Measurements from ENCODE around the gene NAE1.

The NAE1 gene

DNA sequence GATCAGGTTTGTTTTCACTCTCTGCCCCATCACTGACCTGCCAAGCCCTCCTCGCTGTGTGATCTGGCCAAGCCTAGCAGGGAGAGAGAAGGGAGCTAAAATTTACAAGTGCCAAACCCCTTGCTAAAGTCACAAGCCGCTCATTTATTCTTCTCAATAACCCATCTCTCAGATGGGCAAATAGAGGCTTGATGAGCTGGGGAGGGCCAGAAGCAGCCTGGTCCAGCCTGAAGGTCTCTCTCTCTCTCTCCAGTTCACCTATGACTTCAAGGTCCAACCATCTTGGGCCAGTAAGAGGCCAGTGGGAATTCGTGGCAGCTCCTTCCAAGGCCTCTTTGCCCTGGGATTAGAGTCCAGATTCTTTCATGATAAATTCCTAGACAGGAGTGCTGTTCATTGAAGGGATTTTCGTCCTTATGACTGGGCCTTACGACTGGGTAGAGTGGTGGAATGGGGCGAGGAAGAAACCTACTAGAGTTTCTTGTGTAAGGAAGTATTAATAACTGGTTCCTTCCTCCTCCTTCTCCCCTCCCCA is 16.8 kb upstream of the NAE1 start:
- DNase-seq (ENCODE audit: extremely low spot score): no peak
- ChIA-PET POLR2A (interaction anchor here (0.9 kb wide), 1 partner anchor 25 kb away, joined by 3 read pairs; no protein-coding TSS in a partner anchor), CTCF (no interaction called here)
- no peak for TF ChIP-seq FOXK2 (IDR thresholded peaks at IDR 0.05)
- TF ChIP-seq FOXM1 (IDR thresholded peaks at IDR 0.05; ENCODE audit: borderline replicate concordance): no peak
- TF ChIP-seq LEF1 (IDR thresholded peaks at IDR 0.05; ENCODE audit: borderline replicate concordance): no peak
- TF ChIP-seq NFRKB (IDR thresholded peaks at IDR 0.05): no peak
- no peak for TF ChIP-seq ZNF384 (IDR thresholded peaks at IDR 0.05)
- no peak for TF ChIP-seq HDGF (IDR thresholded peaks at IDR 0.05; ENCODE audit: borderline replicate concordance)
- TF ChIP-seq ELF4 (IDR thresholded peaks at IDR 0.05): no peak
- no peak for TF ChIP-seq SUZ12 (IDR thresholded peaks at IDR 0.05)
- TF ChIP-seq, protein P1, sequence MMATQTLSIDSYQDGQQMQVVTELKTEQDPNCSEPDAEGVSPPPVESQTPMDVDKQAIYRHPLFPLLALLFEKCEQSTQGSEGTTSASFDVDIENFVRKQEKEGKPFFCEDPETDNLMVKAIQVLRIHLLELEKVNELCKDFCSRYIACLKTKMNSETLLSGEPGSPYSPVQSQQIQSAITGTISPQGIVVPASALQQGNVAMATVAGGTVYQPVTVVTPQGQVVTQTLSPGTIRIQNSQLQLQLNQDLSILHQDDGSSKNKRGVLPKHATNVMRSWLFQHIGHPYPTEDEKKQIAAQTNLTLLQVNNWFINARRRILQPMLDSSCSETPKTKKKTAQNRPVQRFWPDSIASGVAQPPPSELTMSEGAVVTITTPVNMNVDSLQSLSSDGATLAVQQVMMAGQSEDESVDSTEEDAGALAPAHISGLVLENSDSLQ (IDR thresholded peaks at IDR 0.05): no peak
- no peak for TF ChIP-seq SP1 (IDR thresholded peaks at IDR 0.05)
- no peak for TF ChIP-seq L3MBTL2 (conservative IDR thresholded peaks at IDR 0.05)
- TF ChIP-seq ARNT (IDR thresholded peaks at IDR 0.05): no peak
- TF ChIP-seq BHLHE40 (IDR thresholded peaks at IDR 0.05; ENCODE audit: borderline replicate concordance): no peak
- TF ChIP-seq TARDBP (IDR thresholded peaks at IDR 0.05): no peak
- TF ChIP-seq FOXA1 (IDR thresholded peaks at IDR 0.05): no peak
- no peak for TF ChIP-seq CTBP1 (IDR thresholded peaks at IDR 0.05; ENCODE audit: borderline replicate concordance)

DNA sequence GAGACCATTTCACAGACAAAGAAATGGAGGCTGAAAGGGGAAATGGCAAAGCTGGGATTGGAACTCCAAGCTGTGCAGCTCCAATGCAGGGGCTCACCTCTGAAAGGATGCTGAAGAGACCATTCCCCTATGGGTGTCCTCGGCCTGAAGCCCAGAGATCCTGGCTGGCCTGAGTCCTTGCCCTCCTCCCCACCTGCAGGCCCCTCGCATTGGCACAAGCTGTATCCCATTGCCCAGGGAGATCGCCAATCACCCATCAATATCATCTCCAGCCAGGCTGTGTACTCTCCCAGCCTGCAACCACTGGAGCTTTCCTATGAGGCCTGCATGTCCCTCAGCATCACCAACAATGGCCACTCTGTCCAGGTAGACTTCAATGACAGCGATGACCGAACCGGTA is 16.1 kb upstream of the NAE1 start:
- no peak for TF ChIP-seq SUZ12 (IDR thresholded peaks at IDR 0.05)
- TF ChIP-seq LEF1 (IDR thresholded peaks at IDR 0.05; ENCODE audit: borderline replicate concordance): no peak
- TF ChIP-seq FOXA1 (IDR thresholded peaks at IDR 0.05): no peak
- ChIA-PET POLR2A (no interaction called here), CTCF (no interaction called here)
- no peak for DNase-seq (ENCODE audit: extremely low spot score)

DNA sequence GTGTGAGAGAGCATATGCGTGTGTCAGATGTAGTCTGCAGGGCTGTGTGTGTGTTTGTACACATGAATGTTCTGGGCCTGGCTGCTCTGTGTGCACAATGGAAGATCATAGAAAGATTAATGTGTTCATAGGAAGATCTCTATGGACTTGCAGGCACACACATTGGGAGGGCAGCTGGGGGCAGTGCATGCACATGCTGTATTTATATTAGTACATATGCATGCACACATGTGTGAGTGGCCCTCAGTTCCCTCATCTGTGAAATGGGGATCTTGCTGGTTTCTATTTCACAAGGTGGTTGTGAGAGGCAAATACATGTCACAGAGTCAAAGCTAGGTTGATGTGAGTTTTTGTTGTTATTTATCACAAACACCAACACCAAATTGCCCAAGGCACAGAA is 15.5 kb upstream of the NAE1 start:
- no peak for DNase-seq (ENCODE audit: extremely low spot score)
- POLR2A ChIA-PET: no interaction called here
- CTCF ChIA-PET: interaction anchor here (1.9 kb wide), 1 partner anchor 15 kb away, joined by 7 read pairs; the partner anchor contains the start of gene NAE1
- TF ChIP-seq, protein P1 (IDR thresholded peaks at IDR 0.05): no peak
- TF ChIP-seq SP1 (IDR thresholded peaks at IDR 0.05): no peak
- TF ChIP-seq NFRKB (IDR thresholded peaks at IDR 0.05): no peak
- TF ChIP-seq ELF4 (IDR thresholded peaks at IDR 0.05): no peak
- TF ChIP-seq SUZ12 (IDR thresholded peaks at IDR 0.05): no peak
- TF ChIP-seq LEF1 (IDR thresholded peaks at IDR 0.05; ENCODE audit: borderline replicate concordance): no peak
- no peak for TF ChIP-seq FOXK2 (IDR thresholded peaks at IDR 0.05)
- TF ChIP-seq TARDBP (IDR thresholded peaks at IDR 0.05): no peak
- no peak for TF ChIP-seq CTBP1 (IDR thresholded peaks at IDR 0.05; ENCODE audit: borderline replicate concordance)
- TF ChIP-seq ARNT (IDR thresholded peaks at IDR 0.05): no peak
- TF ChIP-seq FOXM1 (IDR thresholded peaks at IDR 0.05; ENCODE audit: borderline replicate concordance): no peak
- no peak for TF ChIP-seq HDGF (IDR thresholded peaks at IDR 0.05; ENCODE audit: borderline replicate concordance)
- no peak for TF ChIP-seq BHLHE40 (IDR thresholded peaks at IDR 0.05; ENCODE audit: borderline replicate concordance)
- no peak for TF ChIP-seq FOXA1 (IDR thresholded peaks at IDR 0.05)
- TF ChIP-seq L3MBTL2 (conservative IDR thresholded peaks at IDR 0.05): no peak
- no peak for TF ChIP-seq ZNF384 (IDR thresholded peaks at IDR 0.05)

DNA sequence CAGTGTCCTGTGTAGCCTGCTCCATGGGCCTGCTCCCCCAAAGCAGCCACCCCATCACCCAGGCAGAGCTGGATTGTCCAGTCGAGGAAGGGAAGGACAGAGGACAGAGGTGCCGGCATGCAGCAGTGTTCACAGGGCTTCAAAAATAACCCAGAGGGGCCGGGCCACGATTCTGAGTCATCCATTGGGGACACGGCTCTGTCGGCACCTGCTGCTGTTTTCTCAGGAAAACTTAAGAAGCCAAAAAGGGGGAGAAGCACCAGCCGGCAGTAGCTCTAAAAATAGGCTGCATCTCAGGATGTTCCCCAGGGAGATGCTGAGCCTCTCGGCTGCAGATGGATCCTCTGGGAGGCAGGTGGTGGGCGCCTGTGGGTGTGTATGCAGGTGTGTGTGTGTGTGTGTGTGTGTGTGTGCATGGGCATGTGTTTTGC is 15.0 kb upstream of the NAE1 start:
- no peak for DNase-seq (ENCODE audit: extremely low spot score)
- no peak for TF ChIP-seq CTBP1 (IDR thresholded peaks at IDR 0.05; ENCODE audit: borderline replicate concordance)
- TF ChIP-seq TARDBP (IDR thresholded peaks at IDR 0.05): no peak
- TF ChIP-seq FOXM1 (IDR thresholded peaks at IDR 0.05; ENCODE audit: borderline replicate concordance): no peak
- TF ChIP-seq SUZ12 (IDR thresholded peaks at IDR 0.05): no peak
- TF ChIP-seq FOXK2 (IDR thresholded peaks at IDR 0.05): no peak
- TF ChIP-seq HDGF (IDR thresholded peaks at IDR 0.05; ENCODE audit: borderline replicate concordance): no peak
- no peak for TF ChIP-seq BHLHE40 (IDR thresholded peaks at IDR 0.05; ENCODE audit: borderline replicate concordance)
- TF ChIP-seq, protein P1 (IDR thresholded peaks at IDR 0.05): no peak
- no peak for TF ChIP-seq FOXA1 (IDR thresholded peaks at IDR 0.05)
- TF ChIP-seq ELF4 (IDR thresholded peaks at IDR 0.05): no peak
- no peak for TF ChIP-seq LEF1 (IDR thresholded peaks at IDR 0.05; ENCODE audit: borderline replicate concordance)
- TF ChIP-seq NFRKB (IDR thresholded peaks at IDR 0.05): no peak
- no peak for TF ChIP-seq ZNF384 (IDR thresholded peaks at IDR 0.05)
- TF ChIP-seq L3MBTL2 (conservative IDR thresholded peaks at IDR 0.05): no peak
- TF ChIP-seq ARNT (IDR thresholded peaks at IDR 0.05): no peak
- POLR2A ChIA-PET: no interaction called here
- CTCF ChIA-PET: interaction anchor here (1.9 kb wide), 1 partner anchor 15 kb away, joined by 7 read pairs; the partner anchor contains the start of gene NAE1

DNA sequence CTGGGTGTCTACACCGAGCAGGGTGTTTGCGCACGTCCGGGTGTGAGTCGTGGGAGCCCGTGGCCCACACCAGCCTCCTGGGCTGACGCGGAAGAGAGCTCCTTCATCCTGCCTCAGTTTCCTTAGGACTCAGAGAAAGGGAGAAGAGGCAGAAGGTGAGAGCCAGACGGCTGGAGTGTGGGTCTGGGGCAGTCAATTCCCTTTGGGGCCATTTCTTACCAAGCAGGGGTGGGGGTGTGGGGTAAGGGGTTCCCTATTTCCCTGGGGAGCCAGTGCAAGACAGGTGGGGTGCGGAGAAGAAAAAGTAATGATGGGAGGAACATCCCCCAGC is 14.3 kb upstream of the NAE1 start:
- TF ChIP-seq ELF4 (IDR thresholded peaks at IDR 0.05): no peak
- TF ChIP-seq BHLHE40 (IDR thresholded peaks at IDR 0.05; ENCODE audit: borderline replicate concordance): no peak
- POLR2A ChIA-PET: no interaction called here
- CTCF ChIA-PET: interaction anchor here (1.9 kb wide), 1 partner anchor 14 kb away, joined by 7 read pairs; the partner anchor contains the start of gene NAE1
- DNase-seq (ENCODE audit: extremely low spot score): no peak

DNA sequence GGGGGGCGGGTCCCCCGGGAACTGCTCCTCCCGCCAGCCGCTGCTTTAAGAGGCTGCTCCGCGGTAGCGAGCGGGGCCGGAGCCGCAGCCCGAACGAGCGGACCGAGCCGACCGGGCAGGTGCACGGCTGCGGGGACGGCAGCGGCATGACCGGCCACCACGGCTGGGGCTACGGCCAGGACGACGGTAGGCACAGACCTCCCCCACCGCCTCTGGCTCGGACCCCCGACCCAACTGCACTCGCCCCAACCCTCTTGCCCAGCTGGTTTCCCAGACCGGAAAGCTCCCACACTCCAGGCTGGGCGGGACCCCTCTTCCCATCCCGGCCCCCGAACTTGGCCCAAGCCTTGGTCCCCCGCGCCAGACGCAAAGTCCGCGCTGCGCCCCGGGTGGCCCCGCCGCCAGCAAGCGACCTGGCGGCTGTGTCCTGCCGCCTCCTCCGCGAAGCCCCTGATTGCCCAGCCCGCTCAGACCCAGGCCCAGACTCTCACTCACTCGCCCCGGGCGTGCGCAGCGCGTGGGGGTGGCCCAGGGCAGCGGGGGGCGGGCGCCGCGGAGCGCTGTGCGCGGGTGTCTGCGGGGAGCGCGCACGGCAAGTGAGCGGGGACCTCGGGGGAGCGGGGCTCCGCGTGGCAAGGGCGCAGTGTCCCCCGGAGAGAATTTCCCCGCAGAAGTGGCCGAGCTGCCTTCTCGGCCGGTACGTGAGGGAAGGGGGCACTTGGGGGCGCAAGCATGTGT is 13.7 kb upstream of the NAE1 start, which contains the start of gene CA7:
TSS of gene CA7 (plus strand) at position 73 of the 738 bp plus-strand sequence. CDS start at position 147, 74 bp downstream.
- ChIA-PET CTCF (interaction anchor here (1.0 to 1.9 kb wide), 2 partner anchors 14 kb away, joined by 7 read pairs; partner anchors contain the start of gene NAE1), POLR2A (interaction anchor here (0.7 kb wide), 1 partner anchor 14 kb away, joined by 3 read pairs; the partner anchor contains the start of gene NAE1)
- no peak for DNase-seq (ENCODE audit: extremely low spot score)
- TF ChIP-seq ZNF384 (IDR thresholded peaks at IDR 0.05) (no peak), LEF1 (IDR thresholded peaks at IDR 0.05; ENCODE audit: borderline replicate concordance) (no peak), TARDBP (IDR thresholded peaks at IDR 0.05) (no peak), HDGF (IDR thresholded peaks at IDR 0.05; ENCODE audit: borderline replicate concordance) (no peak), L3MBTL2 (conservative IDR thresholded peaks at IDR 0.05) (no peak), FOXK2 (IDR thresholded peaks at IDR 0.05) (no peak), FOXA1 (IDR thresholded peaks at IDR 0.05) (no peak)

All from HEK293T (cell line).